HG03460 (cell line): ENCODE results near the gene SPARCL1.
"Not testable (repeated sequence)": the region's sequence is repeated elsewhere in the genome, so short reads cannot be mapped to it uniquely, and the experiment has no call there.

Experiments used
- ATAC-seq: cut with Tn5 transposase; IDR thresholded peaks from one replicate; pipeline ENCODE4 v1.9.1; 2021; ENCODE audit not compliant: unreplicated experiment

SPARCL1 gene

GRCh38 chr4:87505862-87506261, 23.3 kb downstream of the SPARCL1 start:
- ATAC-seq: no peak

- no peak for ATAC-seq
These were observed 26.5 kb downstream of the SPARCL1 start for GRCh38 chr4:87502580-87503238.

DNA sequence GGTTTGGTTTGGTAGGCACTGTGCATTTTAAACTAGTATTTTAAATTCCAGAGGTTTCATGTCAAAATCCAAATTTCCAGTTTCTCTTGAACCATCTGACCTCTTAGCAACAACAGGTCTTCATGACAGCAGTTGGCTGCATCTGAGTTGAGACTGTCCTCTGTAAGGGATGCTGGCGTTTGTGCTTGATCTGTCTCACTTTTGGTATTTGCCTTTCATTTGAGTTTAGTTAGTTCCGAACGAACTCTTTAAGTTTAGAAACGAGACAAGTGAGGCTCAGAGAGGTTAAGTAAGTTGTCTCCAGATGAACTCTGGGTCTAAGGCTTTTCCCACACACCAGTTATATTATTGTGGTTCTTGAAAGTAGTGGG, 29.1 kb downstream of the SPARCL1 start:
- ATAC-seq: peak; percentile 44

DNA sequence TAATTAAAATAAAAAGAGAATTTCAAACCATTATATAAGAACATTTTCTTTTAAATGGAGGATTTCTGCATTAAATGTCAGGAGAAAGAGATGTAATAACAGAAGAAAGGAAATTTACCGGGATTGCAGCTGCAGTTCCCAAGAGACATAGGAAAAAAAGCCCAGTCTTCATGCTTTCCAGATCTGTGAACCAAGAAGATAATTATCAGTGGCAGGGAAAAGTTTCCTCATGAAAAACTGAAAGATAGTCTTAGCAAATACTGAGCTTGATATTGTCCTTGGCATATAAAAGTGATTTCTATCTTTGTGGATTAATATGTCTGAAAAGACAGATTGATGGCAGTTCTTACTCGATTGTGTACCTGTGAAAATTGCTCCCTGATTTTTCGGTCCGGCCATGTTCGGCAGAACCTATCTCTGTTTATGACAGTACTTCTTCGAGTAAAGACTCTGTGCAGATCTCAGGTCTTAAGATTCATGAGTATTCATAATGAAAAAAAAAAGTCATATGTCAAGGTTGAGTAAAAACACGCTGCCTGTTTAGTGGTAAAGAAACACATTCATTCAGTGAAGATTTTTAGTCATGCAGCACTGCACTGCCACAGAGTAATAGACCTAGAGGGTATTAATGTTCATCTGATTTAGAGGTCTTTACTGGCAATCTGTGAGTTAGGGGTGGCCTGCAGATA, 29.6 kb downstream of the SPARCL1 start:
- ATAC-seq: peak; percentile 64

DNA sequence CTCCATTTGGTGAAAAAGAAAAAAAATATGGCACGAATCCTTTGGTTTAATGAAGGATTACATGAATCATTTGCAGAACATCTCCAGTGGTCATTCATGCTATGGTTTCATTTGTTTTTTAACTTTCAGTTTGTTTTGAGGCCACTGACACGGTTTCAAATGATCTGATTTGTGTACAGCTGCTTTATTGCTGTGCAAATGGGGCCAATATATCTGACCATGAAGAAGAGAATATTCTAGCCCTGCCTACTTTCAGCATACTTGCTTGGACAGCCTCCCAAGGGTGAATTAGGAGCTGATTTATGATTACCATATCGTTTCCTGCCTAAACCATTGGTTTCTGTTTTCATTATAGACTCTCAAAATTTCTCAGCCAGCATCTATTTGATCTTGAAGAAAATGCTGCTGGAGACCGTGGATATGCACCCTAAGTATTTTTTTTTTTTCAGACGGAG, 30.7 kb downstream of the SPARCL1 start:
- peak; percentile 69 for ATAC-seq

DNA sequence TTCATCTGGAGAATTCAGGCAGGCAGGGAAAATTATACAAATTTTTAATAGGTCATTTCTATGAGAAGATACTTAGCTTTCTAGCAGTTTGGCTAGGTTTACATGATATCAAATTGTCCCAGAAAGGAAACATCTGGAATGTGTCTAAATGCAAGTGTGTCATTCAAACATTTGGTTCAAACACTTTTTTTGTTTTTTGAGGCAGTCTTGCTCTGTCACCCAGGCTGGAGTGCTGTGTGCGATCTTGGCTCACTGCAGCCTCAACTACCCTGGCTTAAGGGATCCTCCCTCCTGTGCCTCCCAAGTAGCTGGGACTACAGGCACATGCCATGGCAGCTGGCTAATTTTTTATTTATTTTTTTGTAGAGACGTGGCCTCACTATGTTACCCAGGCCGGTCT, 31.6 kb downstream of the SPARCL1 start:
- ATAC-seq: no peak

DNA sequence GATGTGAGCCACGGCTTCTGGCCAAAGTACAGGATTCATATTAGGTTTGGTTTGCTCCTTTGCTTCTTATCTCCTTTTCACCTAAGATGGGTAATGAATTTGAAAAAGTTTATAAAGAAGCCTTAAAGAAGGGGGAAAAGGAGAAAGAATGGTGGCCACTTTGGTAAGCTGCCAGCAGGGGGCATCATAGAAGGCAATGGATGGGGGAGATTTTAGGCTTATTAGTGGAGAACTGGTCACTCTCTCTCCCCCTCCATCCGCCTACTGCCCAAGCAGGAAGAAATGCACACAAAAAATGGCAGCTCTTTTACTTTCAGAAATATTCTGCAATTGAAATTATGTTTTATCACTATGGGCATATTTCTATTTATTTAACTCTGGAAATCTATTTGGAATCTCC, 32.0 kb downstream of the SPARCL1 start:
- no peak for ATAC-seq

GRCh38 chr4:87493115-87493514, 36.1 kb downstream of the SPARCL1 start:
- no peak for ATAC-seq

DNA sequence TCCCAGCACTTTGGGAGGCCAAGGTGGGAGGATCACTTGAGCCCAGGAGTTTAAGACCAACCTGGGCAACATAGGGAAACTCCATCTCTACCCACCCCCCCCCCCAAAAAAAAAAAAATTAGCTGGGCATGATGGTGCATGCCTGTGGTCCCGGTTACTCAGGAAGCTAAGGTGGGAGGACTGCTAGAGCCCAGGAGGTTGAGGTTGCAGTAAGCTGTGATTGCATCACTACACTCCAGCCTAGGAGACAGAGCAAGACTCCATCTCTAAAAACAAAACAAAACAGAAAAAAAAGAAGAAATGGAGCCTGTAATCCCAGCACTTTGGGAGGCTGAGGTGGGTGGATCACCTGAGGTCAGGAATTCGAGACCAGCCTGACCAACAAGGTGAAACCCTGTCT, 37.3 kb downstream of the SPARCL1 start:
- not testable (repeated sequence) for ATAC-seq

- no peak for ATAC-seq
These were observed 37.7 kb downstream of the SPARCL1 start for GRCh38 chr4:87491436-87491835.

- ATAC-seq: no peak
These were observed 38.4 kb downstream of the SPARCL1 start for GRCh38 chr4:87490664-87491369.

- no peak for ATAC-seq
These were observed 39.5 kb downstream of the SPARCL1 start for GRCh38 chr4:87489678-87490077.

- not testable (repeated sequence) for ATAC-seq
These were observed 40.5 kb downstream of the SPARCL1 start for GRCh38 chr4:87488666-87489065.

DNA sequence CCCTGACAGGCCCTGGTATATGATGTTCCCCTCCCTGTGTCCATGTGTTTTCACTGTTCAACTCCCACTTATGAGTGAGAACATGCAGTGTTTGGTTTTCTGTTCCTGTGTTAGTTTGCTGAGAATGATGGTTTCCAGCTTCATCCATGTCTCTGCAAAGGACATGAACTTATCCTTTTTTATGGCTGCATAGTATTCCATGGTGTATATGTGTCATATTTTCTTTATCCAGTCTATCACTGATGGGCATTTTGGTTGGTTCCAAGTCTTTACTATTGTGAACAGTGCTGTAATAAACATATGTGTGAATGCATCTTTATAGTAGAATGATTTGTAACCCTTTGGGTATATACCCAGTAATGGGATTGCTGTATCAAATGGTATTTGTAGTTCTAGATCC, 45.9 kb downstream of the SPARCL1 start:
- not testable (repeated sequence) for ATAC-seq

GRCh38 chr4:87481377-87481776, 47.8 kb downstream of the SPARCL1 start:
- no peak for ATAC-seq

- ATAC-seq: no peak
These were observed 50.4 kb downstream of the SPARCL1 start for GRCh38 chr4:87478732-87479250.

GRCh38 chr4:87476934-87477333, 52.2 kb downstream of the SPARCL1 start:
- ATAC-seq: no peak

DNA sequence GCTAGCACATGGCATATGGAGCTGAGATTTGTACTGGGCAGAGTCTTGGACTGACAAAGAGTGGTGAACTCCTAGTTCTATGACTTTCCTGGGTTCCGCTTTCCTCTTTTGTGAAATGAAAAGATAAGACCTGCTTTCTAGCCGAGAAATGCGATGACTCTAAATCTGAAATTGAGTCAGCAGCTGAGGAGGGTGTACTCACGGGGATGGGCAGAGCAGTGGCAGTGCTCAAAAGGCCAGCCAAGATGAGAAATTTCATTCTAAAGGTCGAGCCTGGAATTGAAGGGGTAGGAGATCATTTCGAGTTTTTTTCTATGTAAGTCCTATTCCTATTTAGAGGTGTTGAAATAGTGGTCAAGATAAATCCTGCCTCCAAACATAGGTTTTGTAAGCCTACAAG, 59.8 kb downstream of the SPARCL1 start:
- ATAC-seq: no peak

DNA sequence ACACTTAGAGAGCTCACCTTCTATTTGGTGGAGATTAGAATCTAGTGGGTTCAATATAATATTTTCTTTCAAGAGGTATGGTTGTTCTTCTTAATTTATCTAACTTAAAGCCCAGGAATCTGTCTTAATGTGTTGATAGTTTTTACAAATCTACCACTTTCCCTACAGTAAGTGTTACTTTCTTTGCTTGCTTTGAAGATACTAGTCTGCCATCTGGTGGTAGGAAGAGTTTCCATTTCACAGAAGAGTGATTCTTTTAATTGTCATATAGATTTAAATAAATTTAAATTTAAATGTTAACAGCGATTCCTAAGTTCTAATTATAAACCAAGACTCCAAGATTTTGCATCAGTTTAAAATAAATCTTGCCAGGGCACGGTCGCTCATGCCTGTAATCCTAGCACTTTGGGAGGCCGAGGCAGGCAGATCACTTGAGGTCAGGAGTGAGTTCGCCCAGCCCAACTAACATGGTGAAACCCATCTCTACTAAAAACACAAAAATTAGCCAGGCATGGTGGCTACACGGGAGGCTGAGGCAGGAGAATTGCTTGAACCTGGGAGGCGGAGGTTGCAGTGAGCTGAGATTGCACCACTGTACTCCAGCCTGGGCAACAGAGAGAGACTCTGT, 63.3 kb downstream of the SPARCL1 start:
- no peak for ATAC-seq

DNA sequence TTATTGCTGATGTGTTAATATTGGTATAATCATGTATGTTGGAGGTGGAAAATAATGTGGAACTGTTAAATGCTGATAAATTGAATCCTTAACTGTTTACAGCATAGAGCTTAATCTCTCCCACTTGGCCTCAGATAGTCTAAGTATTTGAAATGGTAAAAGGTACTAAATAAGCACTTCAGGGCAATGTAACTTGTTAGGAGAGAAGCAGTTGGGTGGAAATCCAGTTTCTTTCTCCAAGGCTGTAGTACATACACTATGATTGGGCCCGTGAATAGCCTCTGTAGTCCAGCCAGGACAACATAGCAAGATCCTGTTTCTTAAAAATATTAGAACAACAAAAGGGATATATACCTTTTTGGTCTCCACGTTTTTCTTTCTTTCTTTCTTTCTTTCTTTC, 67.1 kb downstream of the SPARCL1 start:
- no peak for ATAC-seq

- ATAC-seq: peak; percentile 72
These were observed 67.9 kb downstream of the SPARCL1 start for GRCh38 chr4:87461281-87461700.
